HG03460 (cell line): ENCODE results near the gene INPP5A.

ENCODE experiments used
- ATAC-seq: cut with Tn5 transposase; IDR thresholded peaks from one replicate; pipeline ENCODE4 v1.9.1; 2021; ENCODE audit not compliant: unreplicated experiment

The INPP5A gene

GRCh38 chr10:132517951-132518521, 19.6 kb upstream of the INPP5A start:
- ATAC-seq: no peak

GRCh38 chr10:132518572-132519381, 18.8 kb upstream of the INPP5A start:
- no peak for ATAC-seq

- no peak for ATAC-seq
These were observed 18.0 kb upstream of the INPP5A start for GRCh38 chr10:132519382-132520176.

GRCh38 chr10:132520177-132520811, 17.3 kb upstream of the INPP5A start:
- no peak for ATAC-seq

GRCh38 chr10:132521041-132521465, 16.5 kb upstream of the INPP5A start:
- ATAC-seq: no peak

- ATAC-seq: no peak
These were observed 16.0 kb upstream of the INPP5A start for GRCh38 chr10:132521466-132522102.

GRCh38 chr10:132522521-132523411, 14.8 kb upstream of the INPP5A start:
- ATAC-seq: no peak

- ATAC-seq: no peak
These were observed 13.8 kb upstream of the INPP5A start for GRCh38 chr10:132523561-132524442.

GRCh38 chr10:132524443-132525285, 12.9 kb upstream of the INPP5A start:
- no peak for ATAC-seq

GRCh38 chr10:132526676-132527075, 10.9 kb upstream of the INPP5A start:
- ATAC-seq: no peak

GRCh38 chr10:132527339-132528063, 10.1 kb upstream of the INPP5A start:
- no peak for ATAC-seq

- ATAC-seq: no peak
These were observed 9.4 kb upstream of the INPP5A start for GRCh38 chr10:132528064-132528691.

- no peak for ATAC-seq
These were observed 5.4 kb upstream of the INPP5A start for GRCh38 chr10:132532179-132532578.

- ATAC-seq: no peak
These were observed 4.6 kb upstream of the INPP5A start for GRCh38 chr10:132532749-132533560.

- no peak for ATAC-seq
These were observed 3.9 kb upstream of the INPP5A start for GRCh38 chr10:132533571-132534260.
